A172 (cell line): ENCODE results near the gene DSTYK. TPM values are rescaled to one million over a fixed set of nuclear protein-coding genes. Genes with fewer than 3 reads are reported as not detected.

Experiments used
- DNase-seq: peaks from one replicate; pipeline ENCODE4 v3.0.0-alpha.2; 2015; ENCODE audit warnings: low spot score
- total RNA-seq: library from RNA; depleted of rRNA; stranded (reverse); fragments of >200 nt; shearing (Covaris generic); gene quantifications from 2 replicates; pipeline ENCODE4 v1.2.3, GENCODE V29; 2014; rRNA removed

The DSTYK gene, protein sequence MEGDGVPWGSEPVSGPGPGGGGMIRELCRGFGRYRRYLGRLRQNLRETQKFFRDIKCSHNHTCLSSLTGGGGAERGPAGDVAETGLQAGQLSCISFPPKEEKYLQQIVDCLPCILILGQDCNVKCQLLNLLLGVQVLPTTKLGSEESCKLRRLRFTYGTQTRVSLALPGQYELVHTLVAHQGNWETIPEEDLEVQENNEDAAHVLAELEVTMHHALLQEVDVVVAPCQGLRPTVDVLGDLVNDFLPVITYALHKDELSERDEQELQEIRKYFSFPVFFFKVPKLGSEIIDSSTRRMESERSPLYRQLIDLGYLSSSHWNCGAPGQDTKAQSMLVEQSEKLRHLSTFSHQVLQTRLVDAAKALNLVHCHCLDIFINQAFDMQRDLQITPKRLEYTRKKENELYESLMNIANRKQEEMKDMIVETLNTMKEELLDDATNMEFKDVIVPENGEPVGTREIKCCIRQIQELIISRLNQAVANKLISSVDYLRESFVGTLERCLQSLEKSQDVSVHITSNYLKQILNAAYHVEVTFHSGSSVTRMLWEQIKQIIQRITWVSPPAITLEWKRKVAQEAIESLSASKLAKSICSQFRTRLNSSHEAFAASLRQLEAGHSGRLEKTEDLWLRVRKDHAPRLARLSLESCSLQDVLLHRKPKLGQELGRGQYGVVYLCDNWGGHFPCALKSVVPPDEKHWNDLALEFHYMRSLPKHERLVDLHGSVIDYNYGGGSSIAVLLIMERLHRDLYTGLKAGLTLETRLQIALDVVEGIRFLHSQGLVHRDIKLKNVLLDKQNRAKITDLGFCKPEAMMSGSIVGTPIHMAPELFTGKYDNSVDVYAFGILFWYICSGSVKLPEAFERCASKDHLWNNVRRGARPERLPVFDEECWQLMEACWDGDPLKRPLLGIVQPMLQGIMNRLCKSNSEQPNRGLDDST
- total RNA-seq = 12.3 and 13.9 TPM in 2 replicates

DNA sequence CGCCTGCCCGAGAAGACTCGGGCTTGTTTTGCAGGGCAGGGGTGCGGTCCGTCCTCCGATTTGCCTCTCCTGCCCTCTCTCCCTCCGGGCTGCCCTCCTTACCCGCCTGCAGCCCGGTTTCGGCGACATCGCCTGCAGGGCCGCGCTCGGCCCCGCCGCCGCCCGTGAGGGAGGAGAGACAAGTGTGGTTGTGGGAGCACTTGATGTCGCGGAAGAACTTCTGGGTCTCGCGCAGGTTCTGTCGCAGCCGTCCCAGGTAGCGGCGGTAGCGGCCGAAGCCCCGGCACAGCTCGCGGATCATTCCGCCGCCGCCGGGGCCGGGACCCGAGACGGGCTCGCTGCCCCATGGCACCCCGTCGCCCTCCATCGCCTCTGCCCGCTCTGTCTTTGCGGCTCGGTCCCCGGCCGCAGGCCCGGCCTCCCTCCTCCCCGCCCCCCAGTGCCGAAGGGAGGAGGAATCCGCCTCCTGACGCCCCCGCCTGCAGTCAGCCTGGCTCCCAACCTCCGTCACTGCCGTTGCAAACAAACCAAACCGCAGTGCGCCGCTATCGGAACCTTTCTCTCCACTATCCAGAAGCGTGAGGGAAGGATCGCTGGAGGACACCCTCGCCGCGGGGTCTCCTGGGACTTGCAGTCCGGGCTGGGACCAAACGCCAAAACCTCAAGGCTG is at the start of gene DSTYK:
Gene DSTYK, minus strand, starts transcription at position 534 of the 670 bp plus-strand sequence. Its CDS starts 167 bp downstream, at position 367.
- DNase-seq = peak; percentile 95

DNA sequence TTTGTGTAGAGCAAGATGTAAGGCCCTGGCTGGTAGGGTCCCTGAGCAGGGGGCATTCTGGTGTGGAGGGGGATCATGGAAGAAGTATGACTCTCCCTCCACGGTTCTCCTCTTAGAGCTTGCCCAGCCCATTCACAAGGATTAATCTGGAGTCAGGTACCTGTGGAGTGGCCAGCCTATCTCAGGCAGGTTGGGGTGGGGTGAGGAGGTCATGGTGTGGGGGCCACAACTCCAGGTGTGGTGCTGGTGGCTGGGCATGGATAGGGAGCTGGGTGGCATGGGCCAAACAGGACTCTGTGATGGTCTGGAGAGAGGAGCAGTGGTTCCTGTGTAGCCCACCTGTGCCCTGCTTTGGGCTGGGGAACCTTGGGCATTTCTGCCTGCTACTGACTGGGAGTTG is 48.5 kb upstream of the DSTYK start:
- DNase-seq = no peak

DNA sequence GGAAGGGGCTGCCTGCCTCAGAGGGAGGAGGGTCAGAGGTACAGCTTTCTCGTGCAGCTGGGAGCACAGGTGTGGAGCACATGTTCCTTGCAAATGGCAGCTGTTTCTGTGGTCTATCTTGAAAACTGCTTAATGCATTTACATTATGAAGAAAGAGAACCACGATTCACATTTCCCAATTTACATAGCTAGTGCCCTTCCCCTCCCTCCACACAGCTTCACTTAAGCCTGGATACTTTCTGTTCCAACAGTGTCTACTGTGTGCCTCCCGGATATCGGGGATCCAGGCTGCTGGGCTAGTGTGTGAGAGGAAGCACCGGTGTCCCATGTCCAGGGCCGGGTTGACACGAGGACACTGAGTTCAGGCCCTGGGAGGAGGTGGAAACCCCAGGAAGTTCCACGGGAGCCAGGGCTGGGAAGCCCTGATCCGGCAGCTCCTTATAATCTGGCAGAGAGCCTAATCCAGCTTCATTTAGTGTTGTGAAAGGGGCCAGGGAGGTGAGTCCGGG is 47.9 kb upstream of the DSTYK start:
- DNase-seq = no peak

DNA sequence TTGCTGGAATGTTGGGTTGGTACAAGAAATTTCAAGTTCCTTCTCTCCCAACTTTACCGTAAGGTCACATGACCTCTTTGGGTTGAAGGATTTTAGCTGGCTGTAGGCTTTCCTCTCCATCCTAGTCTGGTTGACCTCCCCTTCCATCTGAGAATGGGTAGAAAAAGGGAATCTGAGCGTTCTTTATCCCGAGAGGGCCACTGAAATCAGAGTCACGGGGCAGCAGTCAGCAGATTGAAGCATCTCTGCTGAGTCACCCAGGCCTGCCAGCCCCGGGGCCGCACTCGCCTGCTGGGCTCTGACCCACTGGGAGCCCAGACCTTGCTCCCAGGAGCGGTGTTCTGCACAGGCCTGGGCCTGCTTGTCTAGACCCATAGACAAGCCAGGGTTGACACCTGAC is 47.2 kb upstream of the DSTYK start:
- DNase-seq = peak; percentile 84

DNA sequence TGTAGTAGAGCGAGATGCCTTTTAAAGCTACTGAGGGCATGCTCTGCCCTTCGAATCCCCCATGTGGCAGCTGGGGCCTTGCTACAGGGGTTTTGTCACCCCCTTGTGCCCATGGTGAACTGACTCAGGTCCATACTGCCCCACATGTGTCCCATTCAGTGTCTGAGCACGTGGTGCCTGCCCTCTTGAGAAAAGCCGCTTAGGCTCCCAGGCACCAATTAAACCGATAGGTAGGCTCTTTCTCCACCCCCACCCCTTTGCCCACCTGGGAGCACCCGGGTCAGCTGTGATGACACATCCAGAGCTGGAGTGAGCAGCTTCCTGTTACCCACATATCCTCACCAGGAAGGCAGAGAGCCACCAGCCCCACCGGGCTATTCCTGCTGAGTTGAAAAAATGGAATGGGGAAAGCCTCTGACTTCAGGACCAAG is 46.8 kb upstream of the DSTYK start:
- peak; percentile 63 for DNase-seq

DNA sequence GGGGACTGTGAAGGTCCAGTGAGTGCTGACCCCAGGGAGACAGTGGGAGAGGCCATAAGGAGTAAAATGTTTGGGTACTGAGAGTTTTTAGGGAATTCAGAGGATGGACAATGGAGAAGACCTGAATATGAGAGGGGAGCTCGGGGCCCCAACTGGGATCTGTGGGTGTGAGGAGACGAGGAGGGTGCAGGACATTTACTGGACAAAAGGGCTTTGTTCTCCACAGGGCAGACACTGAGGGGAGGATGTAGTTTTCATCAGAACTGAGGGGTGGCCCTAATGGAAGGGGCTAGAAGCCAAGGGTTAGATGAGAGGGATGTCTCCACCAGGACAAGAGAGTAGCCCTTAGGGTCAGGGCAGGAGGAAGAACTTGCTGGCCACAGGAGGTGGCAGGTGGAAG is 46.2 kb upstream of the DSTYK start:
- no peak for DNase-seq

DNA sequence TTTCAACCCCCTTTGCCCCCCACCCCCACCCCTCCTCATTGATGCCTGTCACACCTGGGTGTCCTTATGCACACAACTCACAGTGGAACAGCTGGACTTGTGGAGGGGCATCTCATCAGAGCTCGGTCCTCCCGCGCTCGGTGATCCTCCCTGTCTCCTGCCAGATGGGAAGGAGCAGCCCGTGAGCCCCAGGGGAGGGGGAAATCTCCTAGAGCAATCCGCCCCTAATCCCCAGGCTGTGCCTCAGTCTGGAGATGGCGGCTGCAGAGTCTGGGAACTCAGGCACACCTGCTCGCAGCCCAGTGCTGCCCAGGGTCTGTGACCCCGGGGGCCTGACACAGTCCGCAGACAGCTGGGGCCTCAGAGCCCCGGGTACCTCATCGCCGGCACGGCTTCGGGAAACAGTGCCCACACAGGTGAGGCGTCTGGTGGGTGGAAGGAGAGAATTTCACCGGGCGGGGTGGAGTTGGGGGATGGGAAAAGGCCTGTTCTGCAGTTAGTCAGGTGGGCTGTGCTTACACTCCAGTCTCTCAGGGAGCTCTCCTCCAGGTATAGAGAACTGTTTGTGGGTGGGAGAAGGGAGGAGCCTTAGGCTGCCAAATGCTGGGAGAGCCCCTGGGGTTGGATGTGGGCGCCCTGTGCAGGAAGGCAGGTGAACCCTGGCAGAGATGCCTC is 45.6 kb upstream of the DSTYK start:
- DNase-seq = no peak

DNA sequence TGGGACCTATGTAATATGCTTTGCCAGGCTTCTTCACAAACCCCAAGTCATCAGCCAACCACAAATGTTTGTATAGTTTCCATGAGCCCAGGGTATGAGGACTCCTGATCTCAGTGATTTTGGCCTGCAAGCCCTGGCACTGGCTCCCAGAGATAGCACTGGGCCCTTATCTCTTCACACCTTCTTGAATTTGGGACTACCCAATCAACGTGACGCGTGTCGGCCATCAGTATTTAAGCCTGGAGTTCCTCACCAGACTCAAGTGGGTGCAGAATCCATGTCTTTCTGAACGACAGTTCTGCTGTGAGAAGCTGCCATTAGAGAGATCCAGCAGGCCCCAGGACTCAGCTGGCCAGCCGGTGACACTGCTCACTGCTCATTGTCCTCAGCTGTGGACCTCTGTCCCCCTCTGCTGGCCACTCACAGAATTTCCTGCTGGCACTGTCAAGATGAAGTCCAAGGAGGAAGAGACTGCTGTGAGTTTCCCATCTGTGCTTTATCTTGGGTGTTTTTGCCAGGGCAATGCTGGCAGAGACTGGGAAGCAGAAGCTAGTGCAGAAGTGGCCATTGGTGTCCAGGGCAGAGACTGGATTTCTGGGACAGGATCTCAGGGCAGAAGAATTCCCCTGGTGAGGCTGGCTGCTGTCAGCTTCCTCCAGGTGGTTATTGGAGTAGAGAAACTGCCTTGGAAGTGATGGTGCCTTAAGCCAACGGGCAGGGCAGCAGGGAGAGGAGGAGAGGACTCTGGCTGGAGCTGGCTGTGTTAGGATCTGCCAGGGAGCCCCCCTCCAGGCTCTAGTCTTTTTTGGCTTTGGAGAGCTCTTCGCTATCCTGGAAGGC is 44.7 kb upstream of the DSTYK start:
- peak; percentile 90 for DNase-seq

DNA sequence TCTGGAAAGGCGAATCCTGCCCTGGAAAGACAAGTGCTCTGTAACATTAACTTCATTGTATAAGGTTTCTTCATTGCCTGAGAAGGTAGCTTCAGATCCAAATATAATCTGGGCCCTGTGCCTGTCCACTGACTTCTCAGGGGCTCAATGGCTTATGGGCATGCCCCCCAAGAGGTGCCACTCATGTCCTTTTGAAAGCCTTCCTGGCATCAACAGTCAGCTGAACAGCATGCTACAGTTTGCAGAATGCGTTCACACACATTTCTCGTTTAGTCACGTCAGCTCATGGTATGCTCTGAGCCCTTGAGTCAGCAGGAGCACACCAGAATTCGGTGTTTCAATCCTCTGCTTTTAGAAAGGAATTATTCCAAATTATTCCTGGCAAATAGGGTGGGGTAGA is 40.1 kb upstream of the DSTYK start:
- no peak for DNase-seq

DNA sequence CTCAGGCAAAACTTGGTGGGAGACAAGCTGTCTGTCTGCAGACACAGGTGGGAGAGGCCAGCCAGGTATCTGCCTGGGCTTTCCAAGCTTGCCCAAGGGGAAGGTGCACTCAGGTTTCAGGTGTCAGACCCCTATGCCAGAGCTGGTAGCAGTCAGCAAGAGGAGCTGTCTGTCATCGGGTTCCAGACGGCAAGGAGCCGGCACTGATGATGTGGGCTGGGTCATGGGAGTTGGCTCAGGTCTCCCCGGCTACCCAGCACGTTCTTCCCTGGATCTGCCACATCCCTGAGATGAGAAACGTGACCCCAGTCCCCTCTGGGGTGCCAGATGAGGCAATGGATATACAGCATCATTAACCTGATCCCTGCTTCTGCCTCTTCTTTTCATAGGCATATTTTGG is 39.2 kb upstream of the DSTYK start:
- DNase-seq = no peak

DNA sequence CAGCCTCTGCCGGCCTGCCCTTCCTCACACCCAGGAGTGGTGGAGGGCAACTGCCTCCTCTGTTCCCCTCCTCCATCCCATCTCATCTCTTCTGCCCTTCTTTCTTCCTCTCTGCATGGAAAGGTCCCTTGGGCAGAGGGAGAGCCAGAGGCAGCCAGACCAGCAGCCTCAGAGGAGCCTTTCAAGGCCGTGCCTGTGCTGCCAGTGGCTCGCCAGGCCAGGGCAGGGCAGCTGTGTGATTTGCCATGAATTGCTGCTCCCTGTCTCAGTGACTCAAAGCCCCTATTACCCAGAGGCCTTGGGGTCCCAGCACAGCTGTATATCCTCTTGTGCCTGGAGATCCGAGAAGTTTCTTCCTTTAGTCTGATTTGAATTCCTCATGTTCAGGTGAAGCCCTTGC is 38.1 kb upstream of the DSTYK start:
- DNase-seq = no peak

DNA sequence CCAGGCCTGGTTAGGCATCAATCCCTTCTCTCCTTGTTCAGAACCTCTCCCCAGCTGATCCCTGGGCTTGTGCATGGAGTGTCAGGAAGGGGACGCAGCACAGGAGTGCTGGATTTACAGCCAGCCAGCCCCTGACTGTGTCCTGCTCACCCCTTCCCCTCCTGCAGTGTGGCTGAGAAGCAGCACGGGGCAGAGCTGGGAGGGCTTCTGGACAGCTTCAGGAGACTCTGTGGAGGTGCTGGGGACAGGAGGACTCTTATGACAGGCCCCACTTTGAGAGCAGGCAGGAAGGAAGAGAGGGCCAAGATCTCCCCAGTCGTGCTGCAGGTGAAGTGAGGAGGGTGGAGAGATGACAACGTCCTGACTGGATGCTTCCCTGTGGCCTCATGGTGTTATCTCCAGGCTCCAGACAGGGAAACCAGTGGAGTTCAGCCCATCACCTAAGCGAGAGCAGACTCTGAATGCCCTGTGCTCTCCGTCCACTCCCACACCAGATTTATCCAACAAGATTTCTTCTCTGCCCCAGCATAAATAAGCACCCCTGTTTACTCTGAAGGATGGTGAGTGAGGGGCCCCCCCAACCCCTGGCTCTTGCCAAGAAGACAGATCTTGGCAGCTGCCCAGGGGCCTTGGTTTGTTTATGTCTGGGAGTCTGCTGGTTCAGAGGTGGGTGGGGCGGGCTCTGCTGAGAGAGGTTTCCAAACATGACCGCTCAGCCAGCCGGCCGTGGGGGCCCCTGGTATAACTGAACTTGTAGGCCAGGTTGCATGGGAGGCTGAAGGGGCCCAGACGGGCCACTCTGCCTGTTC is 37.5 kb upstream of the DSTYK start:
- no peak for DNase-seq

DNA sequence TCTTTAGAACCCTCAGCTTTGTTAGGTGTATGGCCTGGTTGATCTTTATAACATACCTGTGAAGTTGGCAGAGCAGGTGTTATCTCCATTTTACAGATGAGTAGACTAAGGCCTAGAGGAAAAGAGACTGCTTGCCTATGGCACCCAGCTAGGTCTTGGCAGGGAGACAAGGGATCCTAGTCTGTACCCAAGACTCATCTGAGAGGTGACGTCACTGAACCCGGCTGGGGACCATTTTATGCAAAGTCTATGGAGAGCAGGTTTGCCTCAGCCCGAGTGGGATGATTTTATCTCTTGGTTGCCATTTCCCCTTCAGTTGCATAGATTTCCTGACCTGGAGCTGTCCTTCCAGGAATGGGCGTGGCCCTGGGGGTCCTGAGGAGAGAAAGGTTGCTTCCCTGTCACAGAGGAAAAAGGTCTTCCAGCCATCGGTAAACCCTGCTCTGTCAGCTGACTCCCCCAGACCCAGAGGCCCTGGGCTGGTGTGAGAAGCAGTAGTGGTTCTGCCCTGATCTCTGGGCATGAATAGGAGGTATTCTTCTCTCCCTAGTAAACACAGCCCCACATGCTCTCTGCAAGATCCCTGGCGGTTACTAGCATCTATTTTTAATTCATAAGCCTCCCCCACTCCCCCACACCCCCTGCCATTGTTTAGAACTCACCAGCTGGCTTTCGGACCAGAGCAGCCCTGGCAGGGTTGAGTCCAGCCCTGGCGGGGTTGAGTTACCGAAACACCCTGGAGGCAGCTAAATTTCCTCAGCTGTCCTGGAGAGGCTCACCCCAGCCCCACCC is 35.8 kb upstream of the DSTYK start:
- DNase-seq = no peak

DNA sequence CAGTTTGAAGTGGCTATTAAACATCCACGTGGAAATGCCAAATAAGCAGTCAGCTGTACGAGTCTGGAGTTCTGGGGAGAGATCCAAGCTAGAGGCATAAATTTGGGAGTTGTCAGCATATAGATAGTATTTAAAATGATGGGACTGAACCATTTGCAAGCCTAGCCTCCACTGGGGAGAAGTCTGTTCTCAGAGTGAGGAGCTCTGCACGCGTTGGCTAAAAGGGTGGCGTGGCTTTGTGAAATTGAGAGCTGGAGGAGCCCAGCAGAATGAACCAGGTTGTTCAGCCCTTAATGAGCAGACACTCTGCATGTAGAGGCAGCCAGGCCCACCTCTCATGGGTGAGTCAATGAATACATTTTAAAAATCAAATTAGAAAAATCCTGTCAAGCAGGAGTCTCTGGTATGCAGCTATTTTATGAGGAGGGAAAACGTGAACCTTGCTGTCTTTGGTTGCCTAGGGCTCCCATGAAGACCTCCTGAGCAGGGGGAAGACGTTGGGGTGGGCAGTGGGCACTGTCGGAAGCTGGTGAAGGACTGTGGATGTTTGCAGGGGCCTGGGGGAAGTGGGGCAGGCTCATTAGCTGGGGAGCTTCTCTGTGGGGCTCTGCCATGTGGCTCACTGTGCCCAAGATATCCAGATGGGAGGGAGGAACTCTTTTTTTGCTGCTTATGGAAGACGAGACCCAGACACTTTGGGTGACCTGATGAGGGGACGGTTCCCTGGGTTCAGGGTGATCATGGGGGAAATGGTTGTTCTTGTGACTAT is 35.0 kb upstream of the DSTYK start:
- DNase-seq = no peak

DNA sequence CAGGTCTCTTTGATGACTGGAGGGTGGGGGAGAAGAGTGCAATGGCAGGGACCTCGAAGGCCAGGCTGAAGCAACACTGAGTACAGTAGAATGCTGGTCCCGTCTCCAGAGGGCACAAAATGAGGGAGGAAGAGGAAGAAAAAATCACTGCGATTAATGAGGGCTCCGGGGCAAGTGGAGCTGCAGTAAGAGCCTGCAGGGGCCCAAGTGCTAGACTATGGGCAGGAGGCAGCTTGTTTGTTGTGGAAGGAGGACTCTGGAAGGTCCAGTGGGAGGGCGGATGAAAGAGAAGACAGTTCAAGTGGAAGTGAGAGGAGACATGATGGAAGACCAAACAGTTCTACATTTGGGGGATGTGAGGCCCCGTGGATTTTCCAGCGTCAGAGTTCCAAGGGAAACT is 33.6 kb upstream of the DSTYK start:
- DNase-seq = no peak

DNA sequence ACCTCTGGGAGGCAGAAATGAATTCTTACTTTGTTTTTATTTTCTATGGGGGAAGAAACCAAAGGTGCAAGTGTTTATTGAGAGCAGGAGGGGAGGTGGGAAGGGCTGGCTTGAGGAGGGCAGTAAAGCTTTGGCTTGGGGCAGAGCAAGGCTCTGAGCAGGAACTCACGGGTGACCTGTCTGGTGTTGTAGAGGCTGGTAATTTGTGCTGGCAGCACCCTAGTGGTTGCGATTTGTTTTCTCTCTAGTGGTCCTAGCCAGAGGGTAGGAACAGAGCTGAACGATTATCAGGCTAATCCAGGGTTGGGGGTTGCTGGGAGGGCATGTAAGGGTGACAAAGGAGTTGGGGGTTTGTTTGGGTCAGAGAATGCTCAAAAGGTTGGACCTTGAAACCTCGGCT is 32.9 kb upstream of the DSTYK start:
- no peak for DNase-seq

DNA sequence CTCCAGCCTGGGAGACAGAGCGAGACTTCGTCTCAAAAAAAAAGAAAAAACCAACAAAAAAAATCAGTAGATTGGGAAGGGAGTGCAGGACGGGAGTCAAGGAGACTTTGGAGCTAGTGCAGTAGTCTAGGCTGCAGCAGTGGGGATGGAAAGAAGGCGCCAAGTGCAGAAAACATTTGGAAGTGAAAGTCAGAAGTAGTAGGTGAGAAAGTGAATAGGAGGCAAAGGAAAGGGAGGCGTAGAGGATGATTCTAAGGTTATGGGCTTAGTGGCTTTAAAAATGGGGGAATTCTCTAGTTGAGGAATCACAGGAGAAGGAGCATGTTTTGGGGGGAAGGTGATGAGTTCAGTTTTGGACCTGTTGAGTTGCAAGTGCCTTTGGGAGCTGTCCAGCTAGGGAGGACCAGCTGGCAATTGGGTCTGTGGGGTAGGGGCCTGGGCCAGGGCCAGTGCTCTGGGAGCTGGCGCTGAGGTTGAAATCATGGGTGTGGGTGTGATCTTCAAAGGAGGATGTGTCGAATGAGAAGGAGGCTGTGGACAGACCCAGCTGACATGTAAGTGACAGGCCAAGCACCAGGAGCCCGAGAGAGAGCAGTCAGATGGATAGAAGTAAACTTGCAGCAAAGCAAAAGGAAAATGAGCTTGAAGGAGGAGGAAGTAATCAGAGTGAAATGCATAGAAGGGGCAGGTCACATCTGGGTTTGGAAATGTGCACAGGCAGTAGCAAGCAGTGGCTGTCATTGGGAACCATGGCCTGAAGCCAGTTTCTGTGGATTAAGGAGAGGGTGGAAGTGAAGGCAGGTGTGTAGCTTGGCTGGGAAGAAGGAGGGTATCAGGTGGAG is 32.1 kb upstream of the DSTYK start:
- no peak for DNase-seq
